ENCODE measurements around the gene UBAP1. TPM values are rescaled to one million over a fixed set of nuclear protein-coding genes. Genes with fewer than 3 reads are reported as not detected.

UBAP1 gene
- total and polyA plus RNA-seq, 2 donors (not counting 1 experiment from before 2014, with no cell fraction given): 20.4 to 27.0 TPM

- ChIA-PET CTCF (interaction anchor here (1.0 to 1.2 kb wide), 3 partner anchors 69 to 199 kb away, joined by 3 to 4 read pairs (median 3); partner anchors contain the start of gene UBAP2), POLR2A (interaction anchor here (0.8 to 1.9 kb wide), 3 partner anchors 72 to 152 kb away, joined by 3 to 8 read pairs (median 5); partner anchors contain the start of gene UBAP2)
- no peak for ATAC-seq (ENCODE audit: low read depth)
- Histone ChIP-seq H3K27ac (ENCODE audit: low read length in 2 of 2) (peak overlapping the region; percentile 84 to 88), H3K4me2 (replicated peaks; ENCODE audit: low read depth, low read length, poor library complexity, severe bottlenecking) (peak overlapping the region; percentile 81), H2AFZ (ENCODE audit: insufficient read depth, low read depth, low read length, poor library complexity, severe bottlenecking) (peak overlapping the region; percentile 78), H3K36me3 (replicated peaks in 1 of 2; ENCODE audit: control extremely low read depth in 1 of 2, control insufficient read depth in 1 of 2, extremely low read depth in 1 of 2, insufficient read depth in 2 of 2, low read length in 1 of 2) (no peaks in the 10 kb centered on the region), H3K9me3 (ENCODE audit: control extremely low read depth in 1 of 3, control insufficient read depth in 2 of 3, insufficient read depth in 1 of 3, low read length in 2 of 3) (no peaks in the 10 kb centered on the region), H3K4me1 (ENCODE audit: control insufficient read depth in 2 of 2, insufficient read depth in 2 of 2, low read length in 2 of 2) (peaks cover 8 to 21% of the 10 kb centered on the region in 2 donors), H3K79me2 (ENCODE audit: control insufficient read depth, insufficient read depth, low read length) (peaks cover 70% of the 10 kb centered on the region), H3K4me3 (ENCODE audit: control extremely low read depth in 1 of 5, extremely low read depth in 1 of 5, insufficient read depth in 1 of 5, low read depth in 2 of 5, low read length in 4 of 5) (peak overlapping the region; percentile 68 to 92 (median 75)), H3K9ac (ENCODE audit: low read length) (peak overlapping the region; percentile 79), H3K27me3 (replicated peaks in 1 of 4; ENCODE audit: control extremely low read depth in 1 of 4, control insufficient read depth in 3 of 4, insufficient read depth in 4 of 4, low read length in 3 of 4) (peaks cover 0 to 12% (median 2%) of the 10 kb centered on the region in 4 experiments), H4K20me1 (ENCODE audit: control insufficient read depth, insufficient read depth, low read length, poor library complexity, severe bottlenecking) (peaks cover 17% of the 10 kb centered on the region)
- peaks cover 18% of the 10 kb centered on the region for H3K4me1 Mint-ChIP-seq
- WGBS (ENCODE audit: insufficient coverage): 5% methylated on average over 23 of the region's 30 CpGs
- no peaks in the 10 kb centered on the region for H3K27me3 Mint-ChIP-seq
- peak; percentile 51 for DNase-seq
- intact Hi-C loops (cut with micrococcal nuclease): loop anchor here (1.0 to 10.0 kb wide), 7 partner anchors 8 to 367 kb away; partner anchors contain the start of genes DCAF12, DNAI1, FAM219A and KIF24
- TF ChIP-seq CTCF (IDR thresholded peaks at IDR 0.05): no peak
- no peak for TF ChIP-seq EZH2 (IDR thresholded peaks at IDR 0.05; ENCODE audit: borderline replicate concordance, insufficient read depth, low read depth, low read length, poor library complexity, severe bottlenecking)
- peak overlapping the region; percentile 93 for H3K27ac Mint-ChIP-seq
- peak overlapping the region; percentile 92 for H3K4me3 Mint-ChIP-seq
- H3K9me3 Mint-ChIP-seq (ENCODE audit: insufficient read depth): no peaks in the 10 kb centered on the region
These were observed 632 bp downstream of the UBAP1 start for GRCh38 chr9:34179213-34180136.

All from B cell (primary cell).